GM12878 (cell line): ENCODE data around the gene MEDAG.

Experiments
- EP300 ChIP-seq, 2 experiments: fragments of 150-350 bp in 1 of 2; IDR thresholded peaks; 2 replicates each; pipeline ENCODE4 v1.6.1; 2011 to 2012; ENCODE audit warnings: low read depth in 2 of 2, low read length in 2 of 2, borderline replicate concordance in 1 of 2, improper control_type of control experiment in 1 of 2, inconsistent platforms in 1 of 2; ENCODE audit not compliant: control insufficient read depth in 1 of 2
- FOS ChIP-seq: IDR thresholded peaks from 3 replicates; pipeline ENCODE4 v1.6.1; 2011; ENCODE audit warnings: borderline replicate concordance; ENCODE audit not compliant: insufficient read length; ENCODE audit errors: extremely low read depth
- FOXK2 ChIP-seq: fragments of 450-650 bp; IDR thresholded peaks from 2 replicates; pipeline ENCODE4 v1.6.1; 2017; ENCODE audit warnings: mild to moderate bottlenecking, moderate library complexity
- GABPA ChIP-seq: IDR thresholded peaks from 2 replicates; pipeline ENCODE4 v1.6.1; 2014; ENCODE audit warnings: antibody characterized with exemption, low read depth, mild to moderate bottlenecking, inconsistent platforms
- HDAC6 ChIP-seq: fragments of 200-600 bp; sonication (generic); IDR thresholded peaks from one replicate; pipeline ENCODE4 v1.8.0; 2017; ENCODE audit warnings: antibody characterized with exemption; ENCODE audit not compliant: unreplicated experiment
- POLR2A ChIP-seq: IDR thresholded peaks from 2 replicates; pipeline ENCODE4 v1.6.1; 2011; ENCODE audit warnings: low read depth, mild to moderate bottlenecking, low read length
- SIN3A ChIP-seq: IDR thresholded peaks from 2 replicates; pipeline ENCODE4 v1.6.1; 2012; ENCODE audit warnings: low read depth, low read length, improper control_type of control experiment
- SUZ12 ChIP-seq: fragments of 200-600 bp; sonication (generic); IDR thresholded peaks from one replicate; pipeline ENCODE4 v1.6.1; 2018; ENCODE audit warnings: antibody characterized with exemption, mild to moderate bottlenecking; ENCODE audit not compliant: unreplicated experiment

- TF ChIP-seq FOS (no peak), POLR2A (no peak), GABPA (no peak), SIN3A (no peak), EP300 (IDR thresholded peaks at IDR 0.05; ENCODE audit: borderline replicate concordance in 1 of 2, control insufficient read depth in 1 of 2, low read depth in 2 of 2, low read length in 2 of 2) (no peak), HDAC6 (no peak), FOXK2 (no peak), SUZ12 (no peak)
These were observed 460 bp downstream of the MEDAG start for GRCh38 chr13:30906411-30907051.
